ENCODE results near the gene ASB8. TPM values are rescaled to one million over a fixed set of nuclear protein-coding genes. Genes with fewer than 3 reads are reported as not detected.

The ASB8 gene, protein sequence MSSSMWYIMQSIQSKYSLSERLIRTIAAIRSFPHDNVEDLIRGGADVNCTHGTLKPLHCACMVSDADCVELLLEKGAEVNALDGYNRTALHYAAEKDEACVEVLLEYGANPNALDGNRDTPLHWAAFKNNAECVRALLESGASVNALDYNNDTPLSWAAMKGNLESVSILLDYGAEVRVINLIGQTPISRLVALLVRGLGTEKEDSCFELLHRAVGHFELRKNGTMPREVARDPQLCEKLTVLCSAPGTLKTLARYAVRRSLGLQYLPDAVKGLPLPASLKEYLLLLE
- 10 to 100 TPM; 28.2 to 34.4 (median 32.8) TPM for total RNA-seq

DNA sequence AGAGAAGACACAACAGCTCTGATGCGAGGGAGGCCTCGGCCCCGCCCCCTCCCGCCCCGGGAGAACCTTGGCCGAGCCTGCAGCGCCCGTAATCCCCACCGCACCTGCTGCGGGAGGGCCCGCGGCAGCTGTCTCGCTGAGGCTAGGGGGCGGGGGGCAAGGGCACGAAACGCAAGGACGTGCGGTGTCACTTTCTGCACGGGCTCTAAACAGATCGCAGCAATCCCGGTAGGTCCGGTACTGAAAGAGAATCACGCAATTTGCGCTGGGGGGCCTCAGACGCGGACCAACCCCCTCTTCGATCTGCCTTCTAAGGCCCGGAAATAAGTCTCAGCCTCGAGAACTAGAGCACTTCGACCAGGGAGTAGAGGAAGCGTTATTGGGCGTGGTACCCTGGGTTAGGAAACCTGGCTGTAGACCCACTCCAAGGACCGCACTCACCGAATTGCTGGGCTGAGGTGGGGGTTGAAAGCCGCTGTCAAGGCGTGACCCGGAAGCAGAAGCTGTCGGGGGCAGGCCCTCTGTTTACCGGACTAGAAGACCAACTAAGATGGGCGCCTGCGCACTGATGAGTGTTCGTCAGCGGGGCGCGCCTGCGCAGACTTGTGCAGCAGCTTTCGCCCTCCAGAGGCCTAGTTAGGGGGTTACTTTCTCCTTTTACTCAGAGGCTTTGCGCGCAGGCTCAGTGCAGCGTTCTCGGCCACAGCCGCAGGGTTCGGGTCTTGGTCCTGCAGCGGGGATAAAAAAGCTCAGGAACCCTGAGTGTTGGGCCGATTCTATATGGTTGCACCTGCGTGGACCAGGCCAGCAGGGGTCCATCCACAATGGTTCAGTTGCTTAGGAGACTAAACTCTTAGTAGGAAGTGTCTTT is at the start of gene ASB8:
Gene ASB8, minus strand, starts transcription at position 498 of the 871 bp plus-strand sequence. CDS start 4,019 bp downstream, outside the sequence.
- H3K36me3 Mint-ChIP-seq (ENCODE audit: insufficient read depth), result peaks cover 10% of the 10 kb centered on the region
- peak; percentile 99 for DNase-seq

DNA sequence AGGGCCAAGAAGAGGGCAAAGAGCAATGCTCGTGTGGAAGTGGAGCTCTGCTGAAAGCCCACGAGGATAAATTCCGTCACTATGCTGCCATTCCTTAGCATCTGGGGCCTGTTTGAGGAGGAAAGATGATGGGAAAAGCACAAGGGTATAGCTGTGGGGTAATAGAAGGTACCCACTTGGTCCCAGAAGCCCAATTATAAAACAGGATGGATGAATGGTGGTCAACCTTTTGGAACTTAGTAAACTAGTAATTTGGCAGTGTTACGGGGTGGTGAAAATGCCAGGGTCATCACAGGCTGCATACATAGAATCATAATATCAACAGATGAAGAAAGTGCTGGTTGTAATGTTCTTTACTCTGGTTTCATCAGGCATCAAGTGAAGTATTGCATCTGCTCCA is 45.9 kb upstream of the ASB8 start, which contains the start of gene OR10AD1:
Gene OR10AD1, minus strand, starts transcription at position 101 of the 400 bp plus-strand sequence. Its CDS starts 0 bp downstream, at position 101.
- peaks cover 42% of the 10 kb centered on the region for H3K9me3 Mint-ChIP-seq
- ATAC-seq, result no peak
- peaks cover 33% of the 10 kb centered on the region for H3K36me3 Mint-ChIP-seq (ENCODE audit: insufficient read depth)
- no peaks in the 10 kb centered on the region for H3K27me3 Mint-ChIP-seq (ENCODE audit: low read depth)
- peaks cover 32% of the 10 kb centered on the region for H3K4me1 Mint-ChIP-seq (ENCODE audit: low read depth)
- no peak within 1 kb of the TSS for H3K4me3 Mint-ChIP-seq
- no peak for DNase-seq

More for the DNA sequence above, at the start of gene ASB8:
- H3K4me3 Mint-ChIP-seq, result peak within 1 kb of the TSS; percentile 95
- peaks cover 34% of the 10 kb centered on the region for H3K4me1 Mint-ChIP-seq (ENCODE audit: low read depth)
- no peaks in the 10 kb centered on the region for H3K9me3 Mint-ChIP-seq
- peak; percentile 91 to 93 for ATAC-seq
- H3K27me3 Mint-ChIP-seq (ENCODE audit: low read depth), result no peaks in the 10 kb centered on the region

DNA sequence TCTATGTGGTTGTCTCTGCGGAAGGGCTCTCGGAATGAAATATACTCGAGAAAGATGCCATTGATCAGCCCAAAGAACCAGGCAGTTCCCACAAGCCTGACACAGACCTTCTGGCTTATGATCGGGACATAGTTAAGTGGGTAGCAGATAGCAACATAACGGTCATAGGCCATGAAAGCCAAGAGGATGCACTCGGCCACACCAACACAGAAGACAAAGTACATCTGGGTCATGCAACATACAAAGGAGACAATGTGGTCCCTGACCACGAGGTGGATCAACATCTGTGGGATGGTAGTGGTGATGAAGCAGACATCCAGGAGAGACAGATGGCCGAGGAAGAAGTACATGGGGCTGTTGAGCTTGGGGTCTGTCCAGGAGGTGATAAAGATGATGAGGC is 45.5 kb upstream of the ASB8 start:
- DNase-seq, result no peak
- Mint-ChIP-seq H3K4me3 (no peak overlapping the region), H3K27me3 (ENCODE audit: low read depth) (no peaks in the 10 kb centered on the region), H3K36me3 (ENCODE audit: insufficient read depth) (peaks cover 33% of the 10 kb centered on the region), H3K9me3 (peaks cover 42% of the 10 kb centered on the region), H3K4me1 (ENCODE audit: low read depth) (peaks cover 32% of the 10 kb centered on the region)
- no peak for ATAC-seq

DNA sequence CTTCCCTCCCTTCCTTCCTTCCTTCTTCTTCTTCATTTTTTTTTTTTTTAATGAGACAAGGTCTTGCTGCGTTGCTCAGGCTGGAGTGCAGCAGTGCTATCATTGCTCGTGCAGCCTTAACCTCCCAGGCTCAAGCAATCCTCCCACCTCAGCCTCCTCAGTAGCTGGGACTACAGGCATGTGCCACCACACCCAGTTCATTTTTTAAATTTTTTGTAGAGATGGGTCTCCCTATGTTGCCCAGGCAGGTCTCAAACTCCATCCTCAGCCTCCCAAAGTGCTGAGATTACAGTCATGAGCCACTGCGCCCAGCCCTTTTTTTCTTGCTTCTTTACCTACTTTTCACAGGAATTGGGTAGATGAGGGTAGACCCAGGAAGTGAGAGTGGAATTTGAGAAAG is 44.2 kb upstream of the ASB8 start:
- no peak overlapping the region for H3K4me3 Mint-ChIP-seq
- H3K27me3 Mint-ChIP-seq (ENCODE audit: low read depth), result no peaks in the 10 kb centered on the region
- H3K9me3 Mint-ChIP-seq, result peaks cover 36% of the 10 kb centered on the region
- H3K36me3 Mint-ChIP-seq (ENCODE audit: insufficient read depth), result peaks cover 30% of the 10 kb centered on the region
- H3K4me1 Mint-ChIP-seq (ENCODE audit: low read depth), result peaks cover 32% of the 10 kb centered on the region
- ATAC-seq (no peak), DNase-seq (no peak)

DNA sequence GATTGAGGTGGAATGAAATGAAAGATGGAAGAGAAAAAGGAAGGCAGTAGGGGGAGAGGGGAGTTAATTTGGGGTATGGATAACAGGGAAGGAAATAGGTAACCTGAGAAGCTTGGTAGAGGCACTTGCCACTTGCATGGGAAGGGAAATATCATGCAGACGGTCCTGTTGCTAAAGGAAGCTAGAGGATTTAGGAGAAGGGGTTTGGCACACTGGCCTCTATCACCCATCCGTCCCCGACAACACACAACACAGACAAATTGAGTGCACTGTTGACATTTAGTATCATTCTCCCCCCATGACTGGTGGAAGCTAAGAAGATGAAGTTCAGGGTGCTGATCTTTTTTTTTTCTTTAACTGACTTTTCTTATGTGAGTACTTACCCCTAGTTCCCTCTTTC is 43.8 kb upstream of the ASB8 start:
- no peak for DNase-seq
- H3K9me3 Mint-ChIP-seq, result peaks cover 32% of the 10 kb centered on the region
- H3K27me3 Mint-ChIP-seq (ENCODE audit: low read depth), result no peaks in the 10 kb centered on the region
- H3K36me3 Mint-ChIP-seq (ENCODE audit: insufficient read depth), result peaks cover 27% of the 10 kb centered on the region
- H3K4me3 Mint-ChIP-seq, result no peak overlapping the region
- no peak for ATAC-seq
- peaks cover 32% of the 10 kb centered on the region for H3K4me1 Mint-ChIP-seq (ENCODE audit: low read depth)

DNA sequence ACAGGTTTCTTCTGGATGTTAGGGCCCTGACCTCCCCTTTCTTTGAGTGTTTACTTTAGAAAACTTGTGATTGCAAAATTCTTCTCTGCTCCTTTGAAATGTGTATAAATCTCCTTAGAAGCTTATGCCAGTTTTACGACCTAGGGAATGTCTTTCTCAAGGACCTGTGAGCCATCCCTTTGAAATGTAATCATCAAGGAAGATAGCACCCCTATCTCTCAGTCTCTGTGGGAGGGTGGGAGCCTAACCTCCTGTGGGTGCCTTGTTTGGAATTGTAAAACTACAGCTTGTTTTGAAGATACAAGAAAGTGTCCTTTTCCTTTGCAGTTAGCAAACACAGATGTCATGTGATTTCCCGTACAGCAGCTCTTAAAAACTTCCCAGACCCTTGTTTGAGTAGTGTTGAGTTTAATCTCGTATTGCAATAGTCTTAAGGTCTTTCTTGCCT is 42.5 kb upstream of the ASB8 start:
- DNase-seq, result no peak
- peaks cover 4% of the 10 kb centered on the region for H3K27me3 Mint-ChIP-seq (ENCODE audit: low read depth)
- peak overlapping the region; percentile 85 for H3K4me3 Mint-ChIP-seq
- peaks cover 26% of the 10 kb centered on the region for H3K36me3 Mint-ChIP-seq (ENCODE audit: insufficient read depth)
- peaks cover 32% of the 10 kb centered on the region for H3K4me1 Mint-ChIP-seq (ENCODE audit: low read depth)
- peaks cover 32% of the 10 kb centered on the region for H3K9me3 Mint-ChIP-seq
- ATAC-seq, result no peak

DNA sequence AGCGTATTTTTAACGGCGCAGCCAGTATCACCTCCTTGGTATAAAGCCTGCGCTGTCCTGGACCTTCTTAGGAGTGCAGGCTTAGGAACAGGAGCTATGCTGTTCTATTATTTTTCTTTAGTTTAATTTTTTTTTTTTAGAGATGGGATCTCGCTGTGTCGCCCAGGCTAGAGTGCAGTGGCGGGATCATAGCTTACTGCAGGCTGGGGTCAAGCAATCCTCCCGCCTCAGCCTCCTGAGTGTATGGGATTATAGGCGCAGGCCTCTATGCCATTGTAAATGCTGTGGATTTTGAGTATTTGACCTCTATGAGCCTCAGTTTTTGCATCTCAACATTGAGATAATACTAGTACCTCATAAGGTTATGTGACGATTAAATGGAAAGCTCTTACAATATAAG is 41.7 kb upstream of the ASB8 start:
- no peak for DNase-seq
- H3K4me1 Mint-ChIP-seq (ENCODE audit: low read depth), result peaks cover 32% of the 10 kb centered on the region
- peaks cover 24% of the 10 kb centered on the region for H3K9me3 Mint-ChIP-seq
- peak overlapping the region; percentile 85 for H3K4me3 Mint-ChIP-seq
- no peak for ATAC-seq
- H3K27me3 Mint-ChIP-seq (ENCODE audit: low read depth), result peaks cover 9% of the 10 kb centered on the region
- peaks cover 21% of the 10 kb centered on the region for H3K36me3 Mint-ChIP-seq (ENCODE audit: insufficient read depth)

DNA sequence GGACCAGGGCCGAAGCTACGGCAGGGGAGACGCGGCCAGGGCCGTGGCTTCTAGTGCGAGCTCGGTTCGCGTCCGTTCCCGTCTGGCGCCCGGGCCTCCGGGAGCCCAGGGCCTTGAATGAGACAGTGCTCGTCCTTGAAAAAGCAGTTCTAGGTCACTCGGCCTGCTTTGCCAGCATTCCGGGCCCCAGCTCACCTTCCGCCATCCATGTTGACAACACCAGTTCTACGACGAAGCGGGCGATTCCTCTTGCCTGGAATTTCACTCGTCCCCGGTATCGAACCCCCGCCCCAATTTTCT is 41.3 kb upstream of the ASB8 start:
- ATAC-seq (peak; percentile 29 to 32), DNase-seq (no peak)
- Mint-ChIP-seq H3K36me3 (ENCODE audit: insufficient read depth) (peaks cover 21% of the 10 kb centered on the region), H3K4me1 (ENCODE audit: low read depth) (peaks cover 32% of the 10 kb centered on the region), H3K9me3 (peaks cover 20% of the 10 kb centered on the region), H3K4me3 (peak overlapping the region; percentile 85), H3K27me3 (ENCODE audit: low read depth) (peaks cover 11% of the 10 kb centered on the region)

DNA sequence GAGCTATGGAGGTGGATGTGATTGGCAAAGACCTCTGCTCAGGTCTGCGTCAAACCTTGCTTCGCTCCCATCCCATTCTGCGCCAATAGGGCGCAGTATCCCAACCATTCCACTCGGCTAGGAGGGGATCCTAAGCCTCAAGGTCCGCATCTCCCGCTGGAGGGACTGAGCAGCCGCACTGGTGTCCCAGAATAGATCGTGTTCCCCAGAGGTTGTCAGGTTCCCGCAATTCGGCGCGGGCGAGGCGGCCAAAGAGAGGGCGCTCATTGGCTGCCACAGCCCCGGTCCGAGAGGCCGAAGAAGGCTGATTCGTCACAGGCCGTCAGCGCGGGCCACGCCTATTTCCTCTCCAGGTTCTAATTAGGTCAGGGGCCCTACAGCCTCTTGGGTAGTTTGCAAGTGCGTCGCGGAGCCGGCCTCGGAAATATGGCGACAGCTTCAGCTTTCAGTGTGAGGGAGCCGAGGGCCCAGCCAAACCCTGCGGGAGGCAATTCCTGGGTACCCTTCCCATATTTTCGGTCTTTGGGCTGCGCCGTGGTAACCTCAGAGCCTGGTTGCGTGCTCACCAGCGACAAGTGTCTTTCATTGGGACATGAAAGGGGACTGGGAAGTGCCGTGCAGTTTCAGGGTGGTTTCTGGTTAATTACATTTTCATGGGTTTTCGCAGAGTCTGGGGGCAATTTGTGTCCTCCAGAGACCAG is 40.8 kb upstream of the ASB8 start:
- peak overlapping the region; percentile 85 for H3K4me3 Mint-ChIP-seq
- DNase-seq (peak; percentile 81), ATAC-seq (peak; percentile 98 to 99)
- peaks cover 32% of the 10 kb centered on the region for H3K4me1 Mint-ChIP-seq (ENCODE audit: low read depth)
- H3K36me3 Mint-ChIP-seq (ENCODE audit: insufficient read depth), result peaks cover 20% of the 10 kb centered on the region
- peaks cover 15% of the 10 kb centered on the region for H3K9me3 Mint-ChIP-seq
- peaks cover 12% of the 10 kb centered on the region for H3K27me3 Mint-ChIP-seq (ENCODE audit: low read depth)

DNA sequence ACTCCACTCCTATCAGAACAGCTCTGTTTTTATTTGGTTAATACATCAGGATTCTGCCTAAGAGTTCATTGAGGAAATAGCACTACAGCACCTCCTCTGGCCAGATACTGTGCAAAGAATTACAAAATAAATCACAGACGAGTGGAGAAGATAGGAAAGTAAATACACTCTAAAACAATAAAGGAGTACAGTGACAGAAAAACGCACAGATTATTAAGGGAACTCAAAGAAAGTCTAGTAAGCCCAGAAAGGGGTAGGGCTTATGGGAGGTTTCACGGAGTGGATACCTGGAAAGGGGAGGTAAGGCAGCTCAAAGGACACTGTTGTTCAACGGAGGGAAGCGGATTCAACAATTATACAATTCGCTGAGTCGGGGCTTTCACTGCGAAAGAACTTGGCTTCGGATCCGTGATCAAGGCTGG is 40.2 kb upstream of the ASB8 start:
- H3K4me3 Mint-ChIP-seq, result peak overlapping the region; percentile 85
- H3K36me3 Mint-ChIP-seq (ENCODE audit: insufficient read depth), result peaks cover 14% of the 10 kb centered on the region
- DNase-seq (no peak), ATAC-seq (peak; percentile 21 to 36)
- peaks cover 32% of the 10 kb centered on the region for H3K4me1 Mint-ChIP-seq (ENCODE audit: low read depth)
- peaks cover 9% of the 10 kb centered on the region for H3K9me3 Mint-ChIP-seq
- H3K27me3 Mint-ChIP-seq (ENCODE audit: low read depth), result peaks cover 12% of the 10 kb centered on the region

DNA sequence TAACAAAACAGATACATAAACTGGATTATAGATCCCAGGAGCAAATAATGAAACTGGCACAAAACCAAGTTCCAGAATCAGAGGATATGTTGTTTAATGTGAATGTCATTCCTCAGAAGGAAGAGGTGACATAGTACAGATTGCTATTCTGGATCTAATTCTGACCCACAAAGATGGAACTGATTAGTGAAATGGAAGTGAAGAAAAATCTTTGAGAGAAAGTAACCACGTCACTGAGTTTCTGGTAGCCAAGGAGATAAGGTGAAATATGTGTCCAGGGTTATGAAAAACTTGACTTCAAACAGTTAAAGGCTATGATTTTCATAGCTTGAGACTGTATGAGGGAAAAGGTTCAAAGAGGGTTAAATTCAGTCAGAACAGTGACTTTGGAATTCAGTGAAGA is 37.5 kb upstream of the ASB8 start:
- peaks cover 17% of the 10 kb centered on the region for H3K27me3 Mint-ChIP-seq (ENCODE audit: low read depth)
- ATAC-seq, result no peak
- no peaks in the 10 kb centered on the region for H3K9me3 Mint-ChIP-seq
- no peaks in the 10 kb centered on the region for H3K36me3 Mint-ChIP-seq (ENCODE audit: insufficient read depth)
- H3K4me3 Mint-ChIP-seq, result no peak overlapping the region
- H3K4me1 Mint-ChIP-seq (ENCODE audit: low read depth), result peaks cover 8% of the 10 kb centered on the region
- DNase-seq, result no peak

DNA sequence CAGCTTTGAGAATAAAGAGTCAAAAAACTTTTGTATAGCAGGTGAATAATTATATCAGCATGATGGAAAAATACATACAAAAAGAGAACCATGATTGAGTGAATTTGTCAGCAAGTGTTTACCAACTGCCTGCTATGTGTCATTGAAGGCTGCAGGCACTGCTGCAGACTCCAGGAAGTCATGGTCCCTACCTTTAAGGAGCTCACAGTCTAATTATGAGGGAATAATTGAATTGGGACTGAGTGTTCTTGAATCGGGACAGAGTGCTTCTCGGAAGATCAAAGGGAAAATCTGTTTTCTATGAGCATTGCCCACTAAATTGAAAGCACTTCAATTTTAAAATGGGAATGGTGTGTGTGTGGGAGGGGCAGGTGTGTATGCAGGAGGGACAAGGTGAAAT is 36.3 kb upstream of the ASB8 start:
- no peak for ATAC-seq
- Mint-ChIP-seq H3K4me3 (no peak overlapping the region), H3K36me3 (ENCODE audit: insufficient read depth) (no peaks in the 10 kb centered on the region), H3K9me3 (no peaks in the 10 kb centered on the region), H3K27me3 (ENCODE audit: low read depth) (peaks cover 17% of the 10 kb centered on the region), H3K4me1 (ENCODE audit: low read depth) (peaks cover under 1% of the 10 kb centered on the region)
- no peak for DNase-seq

DNA sequence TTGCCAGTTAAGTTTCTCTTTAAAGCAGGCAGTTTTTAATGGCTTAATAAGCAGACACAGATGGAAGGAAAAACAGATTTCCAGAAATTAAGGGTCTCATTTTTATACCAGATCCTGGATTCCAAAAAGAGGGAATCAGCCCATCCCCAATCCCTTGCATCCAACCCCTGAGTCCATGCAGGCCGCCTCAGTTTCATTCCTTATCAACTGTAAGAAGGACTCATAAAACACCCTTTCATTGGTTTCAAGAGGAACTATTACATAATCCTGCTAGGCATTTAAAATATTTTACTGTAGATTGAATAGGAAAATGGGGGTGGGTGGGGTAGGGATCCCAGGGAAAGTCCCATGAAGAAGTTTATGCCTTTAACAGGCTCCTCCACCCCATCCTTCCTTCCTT is 35.5 kb upstream of the ASB8 start:
- peaks cover 17% of the 10 kb centered on the region for H3K27me3 Mint-ChIP-seq (ENCODE audit: low read depth)
- H3K9me3 Mint-ChIP-seq, result no peaks in the 10 kb centered on the region
- no peaks in the 10 kb centered on the region for H3K4me1 Mint-ChIP-seq (ENCODE audit: low read depth)
- DNase-seq (no peak), ATAC-seq (no peak)
- no peaks in the 10 kb centered on the region for H3K36me3 Mint-ChIP-seq (ENCODE audit: insufficient read depth)
- no peak overlapping the region for H3K4me3 Mint-ChIP-seq

DNA sequence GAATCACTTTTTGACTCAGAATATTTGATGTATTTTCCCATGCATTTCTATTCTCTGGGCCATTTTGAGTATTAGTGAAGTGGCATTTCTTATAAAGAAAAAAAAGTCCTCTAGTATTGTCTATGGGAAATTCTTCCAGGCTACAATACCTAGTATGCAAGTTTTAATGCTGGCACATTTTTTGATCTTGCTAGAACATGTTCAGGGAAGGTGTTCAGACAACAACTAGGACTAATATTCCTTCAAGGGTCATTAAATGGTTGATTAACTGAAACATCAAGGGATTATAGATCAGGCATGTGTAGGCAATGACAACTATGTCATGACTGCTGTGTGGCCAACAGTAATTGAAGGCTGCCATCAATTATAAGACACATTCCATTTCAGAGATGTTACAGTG is 33.8 kb upstream of the ASB8 start:
- Mint-ChIP-seq H3K36me3 (ENCODE audit: insufficient read depth) (no peaks in the 10 kb centered on the region), H3K9me3 (no peaks in the 10 kb centered on the region), H3K27me3 (ENCODE audit: low read depth) (peaks cover 17% of the 10 kb centered on the region), H3K4me3 (no peak overlapping the region), H3K4me1 (ENCODE audit: low read depth) (no peaks in the 10 kb centered on the region)
- DNase-seq, result no peak
- ATAC-seq, result no peak
